GM23338 (cell line): Measurements from ENCODE around the gene SPRED3. TPM values are rescaled to one million over a fixed set of nuclear protein-coding genes. Genes with fewer than 3 reads are reported as not detected.

Experiments used
- ATAC-seq: fragments of 200-7000 bp; cut with Tn5 transposase; 3 replicates; pipeline ENCODE4 v1.9.1; 2020
- DNase-seq: peaks from one replicate; pipeline ENCODE4 v3.0.0-alpha.2; 2015; ENCODE audit warnings: low spot score
- H2AFZ ChIP-seq: fragments of 200-600 bp; sonication (generic); 2 replicates; pipeline ENCODE4 v1.8.0; 2016; ENCODE audit warnings: antibody characterized with exemption, mild to moderate bottlenecking, moderate library complexity
- H3F3A ChIP-seq: fragments of 200-600 bp; sonication (generic); replicated peaks from 2 replicates; pipeline ENCODE4 v1.8.0; 2017; ENCODE audit warnings: antibody characterized with exemption, mixed run types, low read depth
- H3K27ac ChIP-seq: fragments of 200-600 bp; sonication (generic); 2 replicates; pipeline ENCODE4 v1.6.1; 2016; ENCODE audit warnings: low read depth
- H3K27me3 ChIP-seq: fragments of 200-600 bp; sonication (generic); 2 replicates; pipeline ENCODE4 v1.8.0; 2016; ENCODE audit warnings: mild to moderate bottlenecking, mixed run types, moderate library complexity; ENCODE audit not compliant: insufficient read depth
- H3K36me3 ChIP-seq: fragments of 200-600 bp; sonication (generic); 2 replicates; pipeline ENCODE4 v1.8.0; 2016; ENCODE audit warnings: mild to moderate bottlenecking; ENCODE audit not compliant: insufficient read depth
- H3K4me1 ChIP-seq: fragments of 200-600 bp; sonication (generic); 2 replicates; pipeline ENCODE4 v1.8.0; 2016; ENCODE audit warnings: mild to moderate bottlenecking, moderate library complexity; ENCODE audit not compliant: insufficient read depth
- H3K4me2 ChIP-seq: fragments of 200-600 bp; sonication (generic); 2 replicates; pipeline ENCODE4 v1.7.1; 2017; ENCODE audit warnings: mixed run types
- H3K4me3 ChIP-seq: fragments of 200-600 bp; sonication (generic); 2 replicates; pipeline ENCODE4 v1.6.1; 2016; ENCODE audit warnings: mixed run types
- H3K79me2 ChIP-seq: fragments of 200-600 bp; sonication (generic); replicated peaks from 2 replicates; pipeline ENCODE4 v1.8.0; 2017; ENCODE audit warnings: mild to moderate bottlenecking; ENCODE audit not compliant: insufficient read depth
- H3K9me2 ChIP-seq: fragments of 200-600 bp; sonication (generic); 2 replicates; pipeline ENCODE4 v1.8.0; 2017; ENCODE audit not compliant: insufficient read depth
- H4K20me1 ChIP-seq: fragments of 200-600 bp; sonication (generic); replicated peaks from 2 replicates; pipeline ENCODE4 v1.8.0; 2017; ENCODE audit warnings: mild to moderate bottlenecking; ENCODE audit not compliant: insufficient read depth
- H3K27ac Mint-ChIP-seq: 2 replicates; pipeline ENCODE4 v1.8.0; 2020; ENCODE audit warnings: inconsistent platforms, mild to moderate bottlenecking, moderate library complexity, mixed read lengths
- H3K27me3 Mint-ChIP-seq: 3 replicates; pipeline ENCODE4 v1.8.0; 2022; ENCODE audit warnings: low read depth, mild to moderate bottlenecking, moderate library complexity, mixed read lengths, inconsistent platforms; ENCODE audit not compliant: insufficient read depth, poor library complexity
- H3K36me3 Mint-ChIP-seq: 3 replicates; pipeline ENCODE4 v1.8.0; 2021; ENCODE audit warnings: low read depth, mild to moderate bottlenecking, inconsistent platforms, moderate library complexity, mixed read lengths
- H3K4me1 Mint-ChIP-seq: 3 replicates; pipeline ENCODE4 v1.8.0; 2020; ENCODE audit warnings: mild to moderate bottlenecking, inconsistent platforms, mixed read lengths
- H3K4me3 Mint-ChIP-seq: 3 replicates; pipeline ENCODE4 v1.8.0; 2021; ENCODE audit warnings: moderate library complexity, mild to moderate bottlenecking, inconsistent platforms, mixed read lengths
- H3K9me3 Mint-ChIP-seq: 3 replicates; pipeline ENCODE4 v1.8.0; 2020; ENCODE audit warnings: moderate library complexity, mild to moderate bottlenecking, inconsistent platforms, mixed read lengths
- EZH2phosphoT487 ChIP-seq: fragments of 200-600 bp; sonication (generic); IDR thresholded peaks from one replicate; pipeline ENCODE4 v1.8.1; 2018; ENCODE audit warnings: antibody characterized with exemption; ENCODE audit not compliant: unreplicated experiment
- JUNB ChIP-seq: IDR thresholded peaks from one replicate; pipeline ENCODE4 v1.6.1; 2016; ENCODE audit warnings: antibody characterized with exemption; ENCODE audit not compliant: unreplicated experiment
- NANOG ChIP-seq: IDR thresholded peaks from 2 replicates; pipeline ENCODE4 v1.6.1; 2016; ENCODE audit warnings: antibody characterized with exemption, borderline replicate concordance
- POLR2AphosphoS5 ChIP-seq: IDR thresholded peaks from 2 replicates; pipeline ENCODE4 v1.6.1; 2016; ENCODE audit warnings: antibody characterized with exemption, low read depth
- ZNF331 ChIP-seq: fragments of 250-450 bp; sonication (Bioruptor Pico); IDR thresholded peaks from 2 replicates; pipeline ENCODE4 v1.5.0; 2020; ENCODE audit warnings: low read depth, mild to moderate bottlenecking, moderate library complexity
- ZNF462 ChIP-seq: fragments of 250-450 bp; sonication (Bioruptor Pico); IDR thresholded peaks from 2 replicates; pipeline ENCODE4 v1.5.0; 2020; ENCODE audit warnings: mild to moderate bottlenecking, moderate library complexity
- polyA plus RNA-seq: library from polyadenylated mRNA; unstranded; fragments of >200 nt; fragmentation: Nextera tagmentation; extraction: Ambion mirVana; gene quantifications from 2 replicates; pipeline ENCODE4 v1.2.1, GENCODE V29; 2016
- total RNA-seq: library from RNA; depleted of rRNA; stranded (reverse); fragments of >200 nt; shearing (Covaris generic); gene quantifications from 2 replicates; pipeline ENCODE4 v1.2.3, GENCODE V29; 2014

Gene SPRED3
- total and polyA plus RNA-seq, 2 experiments from 2014 or later, result 3.9 to 11.6 TPM

GRCh38 chr19:38361633-38362075 lies 26.8 kb upstream of the SPRED3 start:
- peak overlapping the region; percentile 92 for H3K27ac Mint-ChIP-seq
- peak overlapping the region; percentile 92 for H3K4me3 ChIP-seq
- H3K4me2 ChIP-seq, result peak overlapping the region; percentile 90
- H3K27me3 Mint-ChIP-seq, result peaks cover 26% of the 10 kb centered on the region
- TF ChIP-seq ZNF331 (CRISPR knock-in tag) (no peak), POLR2AphosphoS5 (peak; percentile 85)
- peak overlapping the region; percentile 92; the same call in 1 of the 2 replicates for H3K27ac ChIP-seq
- H3K36me3 ChIP-seq, result no peaks in the 10 kb centered on the region
- peaks cover 12% of the 10 kb centered on the region for H3K4me1 ChIP-seq
- H2AFZ ChIP-seq, result peak overlapping the region; percentile 92
- no peaks in the 10 kb centered on the region for H3K9me2 ChIP-seq
- peaks cover 15% of the 10 kb centered on the region for H3K4me1 Mint-ChIP-seq
- 0 out of 2 replicates have a peak, but pooled peaks cover 11% of the 10 kb centered on the region for H3F3A ChIP-seq
- DNase-seq, result peak; percentile 99
- H3K36me3 Mint-ChIP-seq, result no peaks in the 10 kb centered on the region; the same call in 2 of the 3 replicates
- H4K20me1 ChIP-seq, result no peaks in the 10 kb centered on the region; the same call in 1 of the 2 replicates
- H3K79me2 ChIP-seq, result no peaks in the 10 kb centered on the region
- H3K9me3 Mint-ChIP-seq, result peaks cover 7% of the 10 kb centered on the region; the same call in 2 of the 3 replicates
- peak; percentile 81 for ATAC-seq
- H3K4me3 Mint-ChIP-seq, result peak overlapping the region; percentile 91
- H3K27me3 ChIP-seq, result peaks cover 29% of the 10 kb centered on the region

- peaks cover 7% of the 10 kb centered on the region; the same call in 2 of the 3 replicates for H3K9me3 Mint-ChIP-seq
- H3K27ac ChIP-seq, result peak overlapping the region; percentile 92
Observed at GRCh38 chr19:38362076-38362945, 26.2 kb upstream of the SPRED3 start.

More at GRCh38 chr19:38362076-38362945, 26.2 kb upstream of the SPRED3 start:
- DNase-seq, result peak; percentile 97
- H3F3A ChIP-seq, result 0 out of 2 replicates have a peak, but pooled peaks cover 11% of the 10 kb centered on the region
- H2AFZ ChIP-seq, result peak overlapping the region; percentile 92
- H4K20me1 ChIP-seq, result no peaks in the 10 kb centered on the region; the same call in 1 of the 2 replicates
- H3K4me1 ChIP-seq, result peaks cover 12% of the 10 kb centered on the region
- H3K27me3 ChIP-seq, result peaks cover 29% of the 10 kb centered on the region
- peaks cover 28% of the 10 kb centered on the region for H3K27me3 Mint-ChIP-seq
- H3K4me1 Mint-ChIP-seq, result peaks cover 14% of the 10 kb centered on the region
- H3K27ac Mint-ChIP-seq, result peak overlapping the region; percentile 92
- H3K79me2 ChIP-seq, result no peaks in the 10 kb centered on the region
- ATAC-seq, result peak; percentile 77
- peak overlapping the region; percentile 91 for H3K4me3 Mint-ChIP-seq
- TF ChIP-seq ZNF462 (no peak), EZH2phosphoT487 (no peak), NANOG (no peak), POLR2AphosphoS5 (peak; percentile 81), JUNB (no peak)
- H3K36me3 Mint-ChIP-seq, result no peaks in the 10 kb centered on the region; the same call in 2 of the 3 replicates
- no peaks in the 10 kb centered on the region for H3K9me2 ChIP-seq
- peak overlapping the region; percentile 90 for H3K4me2 ChIP-seq
- H3K36me3 ChIP-seq, result no peaks in the 10 kb centered on the region
- H3K4me3 ChIP-seq, result peak overlapping the region; percentile 92
